Activated CD4-positive, alpha-beta T cell treated with anti-CD3 and anti-CD28 coated beads, Interleukin-2, amount 10 ng/mL, durations not matched to agents 24 days and 14 days (primary cell): ENCODE data around the gene CPLX1. TPM values are rescaled to one million over a fixed set of nuclear protein-coding genes. Genes with fewer than 3 reads are reported as not detected.

ENCODE experiments used
- DNase-seq: peaks from one replicate; pipeline ENCODE4 v3.0.0; 2022
- H3K27ac Mint-ChIP-seq: one replicate; pipeline ENCODE4 v1.8.0; 2022; ENCODE audit warnings: mild to moderate bottlenecking, mixed read lengths
- H3K27me3 Mint-ChIP-seq: one replicate; pipeline ENCODE4 v1.8.0; 2022; ENCODE audit warnings: mixed read lengths
- H3K36me3 Mint-ChIP-seq: one replicate; pipeline ENCODE4 v1.8.0; 2022; ENCODE audit warnings: low read depth, mild to moderate bottlenecking, mixed read lengths
- H3K4me1 Mint-ChIP-seq: one replicate; pipeline ENCODE4 v1.8.0; 2021; ENCODE audit warnings: mixed read lengths
- H3K4me3 Mint-ChIP-seq: one replicate; pipeline ENCODE4 v1.8.0; 2022; ENCODE audit warnings: mild to moderate bottlenecking, moderate library complexity, mixed read lengths
- H3K9me3 Mint-ChIP-seq: one replicate; pipeline ENCODE4 v1.8.0; 2021; ENCODE audit warnings: mixed read lengths
- intact Hi-C: fragments of 100-400 bp; cut with micrococcal nuclease; formaldehyde crosslinking; loops from one replicate; pipeline ENCODE4 v1.15.1; 2023
- total RNA-seq: library from RNA; stranded (reverse); gene quantifications from 2 replicates; pipeline ENCODE4 v1.2.3, GENCODE V29; 2022

CPLX1 gene
- total RNA-seq, 1 donor from 2014 or later, result 1.7 TPM

- intact Hi-C loops, result no loop called here
- H3K9me3 Mint-ChIP-seq, result no peaks in the 10 kb centered on the region
- peaks cover 3% of the 10 kb centered on the region for H3K36me3 Mint-ChIP-seq
- peak overlapping the region; percentile 75 for H3K4me3 Mint-ChIP-seq
- H3K27me3 Mint-ChIP-seq, result peaks cover 37% of the 10 kb centered on the region
- H3K4me1 Mint-ChIP-seq, result peaks cover 14% of the 10 kb centered on the region
- DNase-seq, result peak; percentile 82
- H3K27ac Mint-ChIP-seq, result peak overlapping the region; percentile 86
Observed at GRCh38 chr4:792626-793092, 33.3 kb downstream of the CPLX1 start.

GRCh38 chr4:791898-792625 is 33.9 kb downstream of the CPLX1 start:
- H3K27me3 Mint-ChIP-seq, result peaks cover 40% of the 10 kb centered on the region
- H3K4me3 Mint-ChIP-seq, result peak overlapping the region; percentile 75
- intact Hi-C loops, result no loop called here
- H3K9me3 Mint-ChIP-seq, result no peaks in the 10 kb centered on the region
- H3K4me1 Mint-ChIP-seq, result peaks cover 18% of the 10 kb centered on the region
- peak; percentile 87 for DNase-seq
- H3K36me3 Mint-ChIP-seq, result peaks cover 3% of the 10 kb centered on the region
- peak overlapping the region; percentile 32 for H3K27ac Mint-ChIP-seq

- H3K27ac Mint-ChIP-seq, result no peak overlapping the region
- peaks cover 33% of the 10 kb centered on the region for H3K27me3 Mint-ChIP-seq
- DNase-seq, result no peak
- H3K4me3 Mint-ChIP-seq, result no peak overlapping the region
- peaks cover 18% of the 10 kb centered on the region for H3K4me1 Mint-ChIP-seq
- no peaks in the 10 kb centered on the region for H3K9me3 Mint-ChIP-seq
- H3K36me3 Mint-ChIP-seq, result peaks cover 3% of the 10 kb centered on the region
- intact Hi-C loops, result no loop called here
Observed at GRCh38 chr4:791252-791897, 34.6 kb downstream of the CPLX1 start.

- H3K27ac Mint-ChIP-seq, result no peak overlapping the region
- peaks cover 3% of the 10 kb centered on the region for H3K36me3 Mint-ChIP-seq
- H3K27me3 Mint-ChIP-seq, result peaks cover 29% of the 10 kb centered on the region
- no peak for DNase-seq
- H3K4me1 Mint-ChIP-seq, result peaks cover 18% of the 10 kb centered on the region
- intact Hi-C loops, result no loop called here
- no peaks in the 10 kb centered on the region for H3K9me3 Mint-ChIP-seq
- peak overlapping the region; percentile 1 for H3K4me3 Mint-ChIP-seq
Observed at GRCh38 chr4:790466-790820, 35.5 kb downstream of the CPLX1 start.

GRCh38 chr4:789571-790465 is 36.1 kb downstream of the CPLX1 start:
- Mint-ChIP-seq H3K4me3 (no peak overlapping the region), H3K27me3 (peaks cover 32% of the 10 kb centered on the region), H3K9me3 (no peaks in the 10 kb centered on the region), H3K27ac (no peak overlapping the region), H3K36me3 (peaks cover 3% of the 10 kb centered on the region), H3K4me1 (peaks cover 19% of the 10 kb centered on the region)
- intact Hi-C loops, result no loop called here
- DNase-seq, result no peak

- H3K4me1 Mint-ChIP-seq, result peaks cover 15% of the 10 kb centered on the region
- peaks cover 3% of the 10 kb centered on the region for H3K36me3 Mint-ChIP-seq
- no peak overlapping the region for H3K27ac Mint-ChIP-seq
- no peak for DNase-seq
- H3K9me3 Mint-ChIP-seq, result no peaks in the 10 kb centered on the region
- no peak overlapping the region for H3K4me3 Mint-ChIP-seq
- H3K27me3 Mint-ChIP-seq, result peaks cover 29% of the 10 kb centered on the region
- intact Hi-C loops, result no loop called here
Observed at GRCh38 chr4:788636-789297, 37.2 kb downstream of the CPLX1 start.

GRCh38 chr4:788006-788635 is 37.8 kb downstream of the CPLX1 start:
- intact Hi-C loops, result no loop called here
- Mint-ChIP-seq H3K27ac (no peak overlapping the region), H3K27me3 (peaks cover 24% of the 10 kb centered on the region), H3K4me1 (peaks cover 13% of the 10 kb centered on the region), H3K9me3 (no peaks in the 10 kb centered on the region), H3K36me3 (peaks cover 3% of the 10 kb centered on the region), H3K4me3 (no peak overlapping the region)
- no peak for DNase-seq

GRCh38 chr4:787561-787981 is 38.4 kb downstream of the CPLX1 start:
- H3K9me3 Mint-ChIP-seq, result no peaks in the 10 kb centered on the region
- no peaks in the 10 kb centered on the region for H3K36me3 Mint-ChIP-seq
- DNase-seq, result peak; percentile 67
- intact Hi-C loops, result no loop called here
- H3K4me3 Mint-ChIP-seq, result peak overlapping the region; percentile 27
- peak overlapping the region; percentile 39 for H3K27ac Mint-ChIP-seq
- H3K27me3 Mint-ChIP-seq, result peaks cover 19% of the 10 kb centered on the region
- peaks cover 11% of the 10 kb centered on the region for H3K4me1 Mint-ChIP-seq

- Mint-ChIP-seq H3K4me3 (no peak overlapping the region), H3K36me3 (no peaks in the 10 kb centered on the region), H3K9me3 (no peaks in the 10 kb centered on the region), H3K27me3 (peaks cover 19% of the 10 kb centered on the region), H3K27ac (no peak overlapping the region), H3K4me1 (peaks cover 17% of the 10 kb centered on the region)
- peak; percentile 68 for DNase-seq
- intact Hi-C loops, result no loop called here
Observed at GRCh38 chr4:786861-787300, 39.0 kb downstream of the CPLX1 start.

GRCh38 chr4:786074-786741 is 39.7 kb downstream of the CPLX1 start:
- peak; percentile 60 for DNase-seq
- Mint-ChIP-seq H3K4me3 (no peak overlapping the region), H3K27me3 (peaks cover 19% of the 10 kb centered on the region), H3K27ac (no peak overlapping the region), H3K36me3 (no peaks in the 10 kb centered on the region), H3K9me3 (no peaks in the 10 kb centered on the region), H3K4me1 (peaks cover 18% of the 10 kb centered on the region)
- intact Hi-C loops, result no loop called here

GRCh38 chr4:785332-786073 is 40.4 kb downstream of the CPLX1 start:
- Mint-ChIP-seq H3K27ac (no peak overlapping the region), H3K4me3 (peak overlapping the region; percentile 48), H3K27me3 (peaks cover 19% of the 10 kb centered on the region), H3K9me3 (no peaks in the 10 kb centered on the region), H3K4me1 (peaks cover 20% of the 10 kb centered on the region), H3K36me3 (peaks cover 2% of the 10 kb centered on the region)
- intact Hi-C loops, result no loop called here
- DNase-seq, result peak; percentile 56
